ENCODE results near the gene SYCE1.
"Not testable (repeated sequence)": the region's sequence is repeated elsewhere in the genome, so short reads cannot be mapped to it uniquely, and the experiment has no call there.

The SYCE1 gene

GRCh38 chr10:133569801-133570200, 4.4 kb upstream of the SYCE1 start:
- not testable (repeated sequence) for ATAC-seq (replicated peaks); H3K27ac Mint-ChIP-seq; DNase-seq; H3K4me3 Mint-ChIP-seq; H3K36me3 Mint-ChIP-seq; H3K4me1 Mint-ChIP-seq
- H3K9me3 Mint-ChIP-seq, result peaks cover 14 to 15% of the 10 kb centered on the region in 2 donors
- peaks cover 12 to 20% of the 10 kb centered on the region in 2 donors for H3K27me3 Mint-ChIP-seq

GRCh38 chr10:133568831-133569527, 3.6 kb upstream of the SYCE1 start:
- not testable (repeated sequence) for H3K4me3 Mint-ChIP-seq

GRCh38 chr10:133568287-133568614, 2.9 kb upstream of the SYCE1 start:
- DNase-seq (no peak), ATAC-seq (replicated peaks) (no peak)
- H3K36me3 Mint-ChIP-seq, result peaks cover 9 to 10% of the 10 kb centered on the region in 2 donors
- peaks cover 22 to 30% of the 10 kb centered on the region in 2 donors for H3K27me3 Mint-ChIP-seq
- H3K9me3 Mint-ChIP-seq, result peaks cover 12 to 13% of the 10 kb centered on the region in 2 donors
- H3K4me1 Mint-ChIP-seq, result no peaks in the 10 kb centered on the region
- no peak overlapping the region for H3K27ac Mint-ChIP-seq
- H3K4me3 Mint-ChIP-seq, result no peak overlapping the region

More at GRCh38 chr10:133568831-133569527, 3.6 kb upstream of the SYCE1 start:
- ATAC-seq (replicated peaks), result peak; percentile 38 to 72
- peaks cover 20 to 28% of the 10 kb centered on the region in 2 donors for H3K27me3 Mint-ChIP-seq
- not testable (repeated sequence) for DNase-seq, H3K27ac Mint-ChIP-seq, H3K4me1 Mint-ChIP-seq
- H3K36me3 Mint-ChIP-seq, result peaks cover 11 to 14% of the 10 kb centered on the region in 2 donors
- H3K9me3 Mint-ChIP-seq, result peaks cover 15 to 17% of the 10 kb centered on the region in 2 donors

GRCh38 chr10:133567609-133568286, 2.4 kb upstream of the SYCE1 start:
- H3K36me3 Mint-ChIP-seq, result peaks cover 7 to 8% of the 10 kb centered on the region in 2 donors
- H3K9me3 Mint-ChIP-seq, result peaks cover 8 to 9% of the 10 kb centered on the region in 2 donors
- no peak for DNase-seq
- no peaks in the 10 kb centered on the region for H3K4me1 Mint-ChIP-seq
- ATAC-seq (replicated peaks), result no peak
- H3K4me3 Mint-ChIP-seq, result no peak overlapping the region
- peaks cover 22 to 30% of the 10 kb centered on the region in 2 donors for H3K27me3 Mint-ChIP-seq
- H3K27ac Mint-ChIP-seq, result no peak overlapping the region

GRCh38 chr10:133567119-133567518, 1.7 kb upstream of the SYCE1 start:
- no peak for ATAC-seq (replicated peaks)
- Mint-ChIP-seq H3K36me3 (peaks cover 6 to 8% of the 10 kb centered on the region in 2 donors), H3K9me3 (peaks cover 7 to 9% of the 10 kb centered on the region in 2 donors), H3K27ac (no peak overlapping the region), H3K4me1 (no peaks in the 10 kb centered on the region), H3K4me3 (no peak overlapping the region), H3K27me3 (peaks cover 26 to 30% of the 10 kb centered on the region in 2 donors)
- no peak for DNase-seq

- H3K27ac Mint-ChIP-seq, result no peak overlapping the region
- H3K27me3 Mint-ChIP-seq, result peaks cover 28 to 36% of the 10 kb centered on the region in 2 donors
- H3K4me1 Mint-ChIP-seq, result no peaks in the 10 kb centered on the region
- DNase-seq, result no peak
- no peak overlapping the region for H3K4me3 Mint-ChIP-seq
- H3K36me3 Mint-ChIP-seq, result peaks cover 6% of the 10 kb centered on the region in 2 donors
- peaks cover 7% of the 10 kb centered on the region in 2 donors for H3K9me3 Mint-ChIP-seq
- ATAC-seq (replicated peaks), result no peak
Measured at GRCh38 chr10:133564816-133565215, 567 bp downstream of the SYCE1 start.

GRCh38 chr10:133559216-133559615, 6.2 kb downstream of the SYCE1 start:
- Mint-ChIP-seq H3K27me3 (peaks cover 36 to 61% of the 10 kb centered on the region in 2 donors), H3K27ac (no peak overlapping the region), H3K4me1 (no peaks in the 10 kb centered on the region), H3K9me3 (no peaks in the 10 kb centered on the region), H3K4me3 (no peak overlapping the region), H3K36me3 (no peaks in the 10 kb centered on the region)
- ATAC-seq (replicated peaks) (no peak), DNase-seq (no peak)

GRCh38 chr10:133557381-133557780, 8.0 kb downstream of the SYCE1 start:
- H3K27me3 Mint-ChIP-seq, result peaks cover 32 to 56% of the 10 kb centered on the region in 2 donors
- H3K4me1 Mint-ChIP-seq, result no peaks in the 10 kb centered on the region
- DNase-seq (no peak), ATAC-seq (replicated peaks) (no peak)
- H3K27ac Mint-ChIP-seq, result no peak overlapping the region
- H3K36me3 Mint-ChIP-seq, result no peaks in the 10 kb centered on the region
- H3K4me3 Mint-ChIP-seq, result no peak overlapping the region
- no peaks in the 10 kb centered on the region for H3K9me3 Mint-ChIP-seq

- no peaks in the 10 kb centered on the region for H3K36me3 Mint-ChIP-seq
- peaks cover 32 to 46% of the 10 kb centered on the region in 2 donors for H3K27me3 Mint-ChIP-seq
- ATAC-seq (replicated peaks) (no peak), DNase-seq (no peak)
- H3K4me1 Mint-ChIP-seq, result no peaks in the 10 kb centered on the region
- H3K27ac Mint-ChIP-seq, result no peak overlapping the region
- no peak overlapping the region for H3K4me3 Mint-ChIP-seq
- no peaks in the 10 kb centered on the region for H3K9me3 Mint-ChIP-seq
Measured at GRCh38 chr10:133555521-133555920, 9.9 kb downstream of the SYCE1 start.

GRCh38 chr10:133554600-133554999, 10.8 kb downstream of the SYCE1 start:
- no peaks in the 10 kb centered on the region for H3K4me1 Mint-ChIP-seq
- no peaks in the 10 kb centered on the region for H3K36me3 Mint-ChIP-seq
- no peak overlapping the region for H3K4me3 Mint-ChIP-seq
- DNase-seq (no peak), ATAC-seq (replicated peaks) (no peak)
- peaks cover 32 to 55% of the 10 kb centered on the region in 2 donors for H3K27me3 Mint-ChIP-seq
- no peaks in the 10 kb centered on the region for H3K9me3 Mint-ChIP-seq
- no peak overlapping the region for H3K27ac Mint-ChIP-seq

- Mint-ChIP-seq H3K4me1 (no peaks in the 10 kb centered on the region), H3K9me3 (peaks cover 11 to 15% of the 10 kb centered on the region in 2 donors), H3K4me3 (no peak overlapping the region), H3K27me3 (peaks cover 36 to 67% of the 10 kb centered on the region in 2 donors), H3K36me3 (peaks cover 4 to 8% of the 10 kb centered on the region in 2 donors), H3K27ac (no peak overlapping the region)
- no peak for ATAC-seq (replicated peaks)
- no peak for DNase-seq
Measured at GRCh38 chr10:133544506-133544905, 20.9 kb downstream of the SYCE1 start.

GRCh38 chr10:133541441-133541975, 23.9 kb downstream of the SYCE1 start:
- not testable (repeated sequence) for H3K36me3 Mint-ChIP-seq; H3K4me3 Mint-ChIP-seq; H3K27ac Mint-ChIP-seq; H3K9me3 Mint-ChIP-seq; DNase-seq; ATAC-seq (replicated peaks); H3K4me1 Mint-ChIP-seq
- peaks cover 33 to 40% of the 10 kb centered on the region in 2 donors for H3K27me3 Mint-ChIP-seq

- Mint-ChIP-seq H3K27ac (no peak overlapping the region), H3K4me1 (no peaks in the 10 kb centered on the region), H3K4me3 (no peak overlapping the region), H3K9me3 (peaks cover 0 to 2% of the 10 kb centered on the region in 2 donors), H3K36me3 (no peaks in the 10 kb centered on the region), H3K27me3 (peaks cover 35 to 44% of the 10 kb centered on the region in 2 donors)
- DNase-seq (no peak), ATAC-seq (replicated peaks) (no peak)
Measured at GRCh38 chr10:133537546-133538545, 27.5 kb downstream of the SYCE1 start.

GRCh38 chr10:133536198-133536597, 29.2 kb downstream of the SYCE1 start:
- DNase-seq, result no peak
- H3K36me3 Mint-ChIP-seq, result no peaks in the 10 kb centered on the region
- H3K4me3 Mint-ChIP-seq, result no peak overlapping the region
- H3K9me3 Mint-ChIP-seq, result peaks cover 0 to 2% of the 10 kb centered on the region in 2 donors
- no peak overlapping the region for H3K27ac Mint-ChIP-seq
- H3K4me1 Mint-ChIP-seq, result no peaks in the 10 kb centered on the region
- peaks cover 50 to 58% of the 10 kb centered on the region in 2 donors for H3K27me3 Mint-ChIP-seq
- no peak for ATAC-seq (replicated peaks)

Measured in stimulated activated naive B cell treated with anti-CD40 and anti-IgM and Interleukin-4, amounts not matched to agents 10 μg/mL and 1 μg/mL and 100 μg/mL, for 72 hours (primary cell).